ENCODE measurements around the gene PM20D1.
"Not testable (repeated sequence)": the region's sequence is repeated elsewhere in the genome, so short reads cannot be mapped to it uniquely, and the experiment has no call there.

The PM20D1 gene

DNA sequence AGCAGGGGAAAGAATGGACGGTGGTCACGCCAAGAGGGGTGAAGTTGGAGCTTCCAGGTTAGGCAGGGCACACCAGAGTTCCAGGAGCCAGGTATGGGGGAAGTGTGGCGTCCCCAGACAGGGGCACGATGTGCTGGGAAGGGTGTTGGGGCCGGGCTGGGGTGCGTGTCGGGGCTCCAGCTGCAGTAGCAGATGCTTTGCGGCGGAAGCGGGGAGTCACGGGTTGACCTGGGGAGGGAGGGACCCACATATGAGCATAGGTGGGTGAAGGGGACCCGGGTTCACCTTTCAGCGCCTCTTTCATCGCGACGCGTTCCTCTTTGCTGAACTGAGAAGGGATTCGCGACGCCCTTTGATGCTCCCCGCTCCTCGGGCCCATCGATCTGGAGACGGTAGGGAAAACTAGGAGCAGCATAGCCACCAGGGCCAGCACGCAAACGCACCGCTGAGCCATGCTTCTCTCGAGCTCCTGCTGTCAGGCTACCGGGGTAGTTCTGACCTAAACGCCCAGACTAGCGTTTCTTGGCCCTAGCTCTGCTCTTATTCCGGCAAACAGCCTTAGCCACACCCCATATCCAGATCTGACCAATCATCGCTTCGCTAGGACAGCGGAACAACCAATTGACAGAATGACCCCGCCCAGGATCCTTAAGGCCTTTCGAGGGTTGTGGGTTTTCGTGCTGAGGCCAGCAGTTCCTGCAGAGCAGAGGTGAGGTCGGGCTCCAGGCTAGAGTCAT is at the start of gene PM20D1:
Gene PM20D1 (minus strand): TSS at position 514 of the 737 bp plus-strand sequence. CDS start 60 bp downstream, at position 454.
- no peak for DNase-seq

- no peak for DNase-seq
Measured at GRCh38 chr1:205896351-205896750, 46.4 kb upstream of the PM20D1 start.

DNA sequence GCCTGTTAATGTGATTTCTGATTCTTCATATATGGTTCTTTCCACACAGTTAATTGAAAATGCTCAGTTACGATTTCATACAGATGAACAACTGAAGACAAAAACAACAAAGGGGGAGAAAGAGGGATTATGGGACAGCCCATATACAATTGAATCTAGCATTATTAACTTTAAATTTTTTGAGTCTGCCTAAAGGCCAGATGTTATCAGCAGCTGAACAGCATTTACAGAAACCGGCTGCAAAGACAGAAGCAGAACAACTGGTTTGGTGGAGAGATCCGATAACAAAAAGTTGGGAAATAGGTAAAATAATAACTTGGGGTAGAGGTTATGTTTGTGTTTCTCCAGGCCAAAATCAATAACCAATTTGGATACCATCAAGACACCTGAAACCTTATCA is 44.2 kb upstream of the PM20D1 start:
- not testable (repeated sequence) for DNase-seq

DNA sequence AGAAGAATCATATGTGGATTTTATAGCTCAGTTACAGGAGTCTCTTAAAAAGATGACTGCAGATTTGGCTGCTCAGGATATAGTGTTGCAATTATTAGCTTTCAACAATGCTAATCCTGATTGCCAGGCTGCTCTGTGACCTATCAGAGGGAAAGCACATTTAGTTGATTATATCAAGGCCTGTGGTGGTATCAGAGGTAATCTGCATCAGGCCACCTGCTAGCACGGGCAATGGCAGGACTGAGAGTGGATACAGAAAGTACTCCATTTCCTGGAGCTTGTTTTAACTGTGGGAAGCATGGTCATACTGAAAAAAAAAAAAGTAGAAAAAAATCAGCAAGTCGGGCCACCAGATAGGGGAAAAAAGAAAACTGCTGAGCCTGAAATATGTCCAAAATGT is 42.2 kb upstream of the PM20D1 start:
- DNase-seq: not testable (repeated sequence)

GRCh38 chr1:205891481-205891880 is 41.5 kb upstream of the PM20D1 start:
- DNase-seq: not testable (repeated sequence)

DNA sequence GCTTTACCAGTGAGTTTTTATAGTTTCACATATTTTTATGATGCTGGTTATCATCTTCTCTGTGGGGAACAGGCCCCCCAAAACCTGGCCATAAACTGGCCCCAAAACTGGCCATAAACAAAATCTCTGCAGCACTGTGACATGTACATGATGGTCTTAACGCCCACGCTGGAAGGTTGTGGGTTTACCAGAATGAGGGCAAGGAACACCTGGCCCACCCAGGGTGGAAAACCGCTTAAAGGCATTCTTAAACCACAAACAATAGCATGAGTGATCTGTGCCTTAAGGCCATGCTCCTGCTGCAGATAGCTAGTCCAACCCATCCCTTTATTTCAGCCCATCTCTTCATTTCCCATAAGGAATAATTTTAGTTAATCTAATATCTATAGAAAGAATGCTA is 40.7 kb upstream of the PM20D1 start:
- DNase-seq: not testable (repeated sequence)

- DNase-seq: not testable (repeated sequence)
Measured at GRCh38 chr1:205889706-205890105, 39.8 kb upstream of the PM20D1 start.

DNA sequence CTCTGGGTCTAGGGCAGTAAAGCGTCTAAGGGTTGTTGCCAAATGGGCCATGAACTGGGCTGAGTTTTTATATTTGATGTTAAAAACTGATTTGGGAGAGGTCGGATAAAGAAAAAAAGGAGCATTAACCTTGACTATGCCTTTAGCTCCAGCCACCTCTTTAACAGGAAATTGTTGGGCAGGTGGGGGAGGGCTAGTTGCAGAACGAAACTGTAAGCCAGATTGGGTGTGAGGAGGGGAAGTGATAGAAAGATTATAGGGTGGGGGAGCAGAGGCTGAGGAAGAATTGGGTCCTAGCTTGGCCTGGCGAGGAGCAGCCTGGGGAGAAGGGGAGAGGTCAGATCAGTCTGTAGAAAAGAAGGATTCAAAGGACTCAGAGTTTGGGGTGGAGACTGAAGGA is 39.1 kb upstream of the PM20D1 start:
- not testable (repeated sequence) for DNase-seq

DNA sequence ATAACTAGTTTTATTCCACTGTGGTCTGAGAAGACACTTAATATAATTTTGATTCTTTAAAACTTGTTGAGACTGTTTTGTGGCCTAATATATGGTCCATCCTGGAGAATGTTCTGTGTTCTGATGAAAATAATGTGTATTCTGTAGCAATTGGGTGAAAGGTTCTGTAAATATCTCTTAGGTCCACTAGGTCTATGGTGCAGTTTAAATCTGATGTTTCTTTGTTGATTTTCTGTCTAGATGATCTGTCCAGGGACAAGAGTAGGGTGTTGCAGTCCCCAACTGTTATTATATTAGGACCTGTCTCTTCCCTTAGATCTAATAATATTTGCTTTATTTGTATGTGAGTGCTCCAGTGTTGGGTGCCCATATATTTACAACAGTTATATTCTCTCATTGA is 33.9 kb upstream of the PM20D1 start:
- DNase-seq: no peak

- DNase-seq: no peak
Measured at GRCh38 chr1:205880923-205881322, 31.0 kb upstream of the PM20D1 start.

- no peak for DNase-seq
Measured at GRCh38 chr1:205879974-205880373, 30.0 kb upstream of the PM20D1 start.

GRCh38 chr1:205878026-205878425 is 28.1 kb upstream of the PM20D1 start:
- DNase-seq: no peak

- DNase-seq: not testable (repeated sequence)
Measured at GRCh38 chr1:205873148-205873547, 23.2 kb upstream of the PM20D1 start.

GRCh38 chr1:205870236-205870635 is 20.3 kb upstream of the PM20D1 start:
- DNase-seq: no peak

DNA sequence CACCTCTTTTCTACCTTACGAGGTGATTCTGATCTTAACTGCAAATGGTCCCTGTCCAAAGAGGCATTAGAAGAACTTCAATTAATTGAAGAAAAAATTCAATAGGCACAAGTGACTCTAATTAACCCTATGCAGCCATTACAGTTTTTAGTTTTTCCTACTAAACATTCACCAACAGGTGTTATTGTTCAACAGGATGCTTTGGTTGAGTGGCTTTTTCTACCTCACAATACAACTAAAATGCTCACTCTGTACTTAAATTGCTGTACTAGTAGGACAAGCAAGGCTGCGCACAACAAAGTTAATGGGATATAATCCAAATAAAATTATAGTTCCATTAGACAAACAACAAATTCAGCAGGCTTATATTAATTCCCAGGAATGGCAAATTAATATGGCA is 11.6 kb upstream of the PM20D1 start:
- DNase-seq: no peak

DNA sequence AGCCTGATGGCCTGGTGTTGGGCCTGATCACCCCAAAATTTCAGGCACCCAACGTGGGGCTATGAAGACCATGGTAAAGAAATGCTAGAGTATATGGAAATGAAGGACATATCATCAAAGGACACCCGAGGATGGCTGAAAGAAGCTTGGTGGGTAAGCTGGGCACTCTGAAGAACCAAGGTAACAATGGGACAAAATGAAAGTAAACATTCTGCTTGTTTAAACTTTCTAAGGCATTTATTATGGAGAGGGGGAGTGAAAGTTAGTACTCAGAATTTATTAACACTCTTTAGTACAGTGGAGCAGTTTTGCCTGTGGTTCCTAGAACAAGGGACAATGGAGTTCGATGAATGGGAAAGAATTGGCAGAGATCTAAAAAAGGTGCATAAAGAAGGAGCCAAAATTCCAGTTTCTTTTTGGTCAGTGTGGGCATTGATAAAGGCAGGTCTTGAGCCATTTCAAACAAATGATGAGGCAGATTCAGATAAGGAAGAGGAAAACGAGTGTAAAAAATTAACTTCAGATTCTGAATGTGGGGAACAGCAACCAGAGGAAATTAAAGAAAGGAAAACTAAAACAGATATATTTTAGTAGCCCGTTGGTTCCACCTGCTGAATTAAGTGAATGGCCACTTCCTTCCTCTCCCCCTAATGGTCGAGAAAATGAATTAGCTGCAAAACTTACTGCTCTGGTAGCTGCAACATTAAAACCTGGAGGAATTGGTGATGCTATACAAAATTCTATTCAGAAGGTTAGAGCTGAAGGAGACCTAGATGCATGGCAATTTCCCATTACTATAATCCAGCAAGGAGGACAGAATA is 8.4 kb upstream of the PM20D1 start:
- no peak for DNase-seq

- not testable (repeated sequence) for DNase-seq
Measured at GRCh38 chr1:205857501-205857900, 7.6 kb upstream of the PM20D1 start.

- DNase-seq: no peak
Measured at GRCh38 chr1:205856433-205856832, 6.5 kb upstream of the PM20D1 start.

DNA sequence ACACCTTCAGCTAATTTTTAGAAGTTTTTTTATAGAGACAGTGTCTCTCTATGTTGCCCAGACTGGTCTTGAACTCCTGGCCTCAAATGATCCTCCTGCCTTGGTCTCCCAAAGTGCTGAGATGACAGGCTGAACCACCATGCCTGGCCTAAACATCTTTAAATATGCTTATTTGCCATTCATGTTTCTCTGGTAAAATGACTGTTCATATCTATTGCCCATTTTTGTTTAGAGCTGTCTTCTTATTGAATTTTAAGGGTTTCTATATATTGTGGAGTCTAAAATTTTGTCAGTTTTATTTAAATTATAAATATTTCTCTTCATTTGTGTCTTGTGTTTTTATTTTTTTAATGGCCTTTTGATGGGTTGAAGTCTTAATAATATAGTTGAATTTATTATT is 3.0 kb upstream of the PM20D1 start:
- no peak for DNase-seq

GRCh38 chr1:205851993-205852392 is 2.1 kb upstream of the PM20D1 start:
- DNase-seq: no peak

DNA sequence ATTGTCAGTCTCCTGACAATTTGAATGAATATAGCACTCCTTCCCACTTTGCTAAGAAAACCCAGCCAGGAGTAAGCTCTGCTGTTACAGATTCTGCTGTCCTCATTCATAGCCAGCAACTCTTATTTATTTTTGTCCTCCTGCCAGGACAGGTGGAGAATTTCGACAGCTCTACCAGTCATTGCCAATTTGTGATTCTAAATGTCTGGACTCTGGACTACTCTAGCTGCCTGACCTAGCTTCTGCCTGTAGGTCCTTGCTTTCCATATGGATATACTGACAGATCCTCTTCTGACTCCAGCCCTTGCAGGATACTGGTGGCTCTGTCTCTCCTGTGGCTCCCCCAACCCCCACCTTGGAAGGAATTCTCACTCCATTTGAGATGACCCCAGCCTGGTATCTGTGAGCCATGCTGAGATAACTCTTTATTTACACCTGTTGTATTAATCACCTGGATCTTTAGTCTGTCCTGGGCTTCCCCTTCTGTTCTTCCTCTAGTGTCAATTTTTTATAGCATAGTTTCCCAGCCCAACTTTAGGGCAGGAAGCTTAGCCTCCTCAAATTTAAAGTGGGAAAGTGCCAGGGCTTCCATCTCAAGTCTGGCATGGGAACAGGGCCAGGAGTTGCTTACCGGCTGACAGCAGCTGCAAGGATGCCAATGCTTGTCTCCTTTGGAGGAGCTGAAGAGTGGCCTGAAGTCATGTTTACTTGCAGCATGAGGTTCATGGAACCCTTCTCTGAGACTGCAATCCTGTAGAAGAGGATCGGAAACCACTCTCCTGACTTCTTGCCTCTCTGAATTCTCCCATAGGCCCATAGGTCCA is 6.7 kb downstream of the PM20D1 start:
- DNase-seq: no peak

GRCh38 chr1:205842229-205842628 is 7.7 kb downstream of the PM20D1 start:
- no peak for DNase-seq

Measured in COR-L47 (cell line).